HCT116 (cell line): ENCODE data around the gene C19orf18.

Experiments
- EZH2 ChIP-seq: fragments of 200-600 bp; sonication (generic); IDR thresholded peaks from 2 replicates; pipeline ENCODE4 v1.6.1; 2017; ENCODE audit warnings: antibody characterized with exemption, mixed run types
- EZH2phosphoT487 ChIP-seq: fragments of 200-600 bp; IDR thresholded peaks from 2 replicates; pipeline ENCODE4 v1.6.1; 2018; ENCODE audit warnings: antibody characterized with exemption, borderline replicate concordance
- FOSL1 ChIP-seq: IDR thresholded peaks from 2 replicates; pipeline ENCODE4 v1.6.1; 2012; ENCODE audit warnings: low read depth
- POLR2AphosphoS5 ChIP-seq: IDR thresholded peaks from 2 replicates; pipeline ENCODE4 v1.6.1; 2011; ENCODE audit warnings: mild to moderate bottlenecking, low read depth, low read length, moderate library complexity
- RAD21 ChIP-seq: IDR thresholded peaks from 2 replicates; pipeline ENCODE4 v1.6.1; 2012; ENCODE audit warnings: low read depth, mild to moderate bottlenecking
- TCF7L2 ChIP-seq: IDR thresholded peaks from 2 replicates; pipeline ENCODE4 v1.7.0; 2011; ENCODE audit warnings: borderline replicate concordance, inconsistent platforms; ENCODE audit not compliant: insufficient read depth, insufficient read length; ENCODE audit errors: extremely low read depth
- TF ChIP-seq, protein P1 (sequence below), 3 experiments: fragments of 200-600 bp in 1 of 3; sonication (generic) in 1 of 3; IDR thresholded peaks in 2 of 3; conservative IDR thresholded peaks in 1 of 3; 2 replicates each; pipeline ENCODE4 v1.5.1; 2012 to 2017; ENCODE audit warnings: low read depth in 2 of 3, low read length in 2 of 3, antibody characterized with exemption in 1 of 3, borderline replicate concordance in 1 of 3, control low read depth in 1 of 3, mild to moderate bottlenecking in 1 of 3, mixed read lengths in 1 of 3, mixed run types in 1 of 3, moderate library complexity in 1 of 3; ENCODE audit not compliant: insufficient read depth in 1 of 3

DNA sequence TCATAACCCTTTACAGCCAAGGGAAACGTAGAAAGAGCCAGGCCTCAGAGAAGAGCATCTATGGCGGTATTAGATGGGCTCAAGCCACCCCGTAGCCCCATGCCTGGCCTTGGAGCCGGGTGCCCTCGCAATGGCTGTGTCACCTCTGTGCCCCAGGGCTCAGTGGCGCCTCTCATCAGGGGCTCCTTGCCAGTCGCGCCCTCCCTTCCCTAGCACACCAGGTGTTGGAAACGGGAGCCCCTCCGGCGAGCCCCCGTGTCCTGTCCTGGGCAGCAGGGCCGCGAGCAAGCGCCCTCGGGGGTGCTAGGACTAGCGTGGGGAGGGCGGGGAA is 27.3 kb downstream of the C19orf18 start:
- no peak for TF ChIP-seq EZH2
- TF ChIP-seq FOSL1: no peak
- no peak for TF ChIP-seq EZH2phosphoT487
- no peak for TF ChIP-seq POLR2AphosphoS5
- TF ChIP-seq RAD21: no peak
- TF ChIP-seq, protein P1, sequence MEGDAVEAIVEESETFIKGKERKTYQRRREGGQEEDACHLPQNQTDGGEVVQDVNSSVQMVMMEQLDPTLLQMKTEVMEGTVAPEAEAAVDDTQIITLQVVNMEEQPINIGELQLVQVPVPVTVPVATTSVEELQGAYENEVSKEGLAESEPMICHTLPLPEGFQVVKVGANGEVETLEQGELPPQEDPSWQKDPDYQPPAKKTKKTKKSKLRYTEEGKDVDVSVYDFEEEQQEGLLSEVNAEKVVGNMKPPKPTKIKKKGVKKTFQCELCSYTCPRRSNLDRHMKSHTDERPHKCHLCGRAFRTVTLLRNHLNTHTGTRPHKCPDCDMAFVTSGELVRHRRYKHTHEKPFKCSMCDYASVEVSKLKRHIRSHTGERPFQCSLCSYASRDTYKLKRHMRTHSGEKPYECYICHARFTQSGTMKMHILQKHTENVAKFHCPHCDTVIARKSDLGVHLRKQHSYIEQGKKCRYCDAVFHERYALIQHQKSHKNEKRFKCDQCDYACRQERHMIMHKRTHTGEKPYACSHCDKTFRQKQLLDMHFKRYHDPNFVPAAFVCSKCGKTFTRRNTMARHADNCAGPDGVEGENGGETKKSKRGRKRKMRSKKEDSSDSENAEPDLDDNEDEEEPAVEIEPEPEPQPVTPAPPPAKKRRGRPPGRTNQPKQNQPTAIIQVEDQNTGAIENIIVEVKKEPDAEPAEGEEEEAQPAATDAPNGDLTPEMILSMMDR (IDR thresholded peaks at IDR 0.05 in 2 of 3, conservative IDR thresholded peaks at IDR 0.05 in 1 of 3; ENCODE audit: borderline replicate concordance in 1 of 3, insufficient read depth in 1 of 3, low read depth in 2 of 3, low read length in 2 of 3): no peak
- no peak for TF ChIP-seq TCF7L2
